ENCODE data around the gene ANGPTL4.
"Not testable (repeated sequence)": the region's sequence is repeated elsewhere in the genome, so short reads cannot be mapped to it uniquely, and the experiment has no call there.

The ANGPTL4 gene

DNA sequence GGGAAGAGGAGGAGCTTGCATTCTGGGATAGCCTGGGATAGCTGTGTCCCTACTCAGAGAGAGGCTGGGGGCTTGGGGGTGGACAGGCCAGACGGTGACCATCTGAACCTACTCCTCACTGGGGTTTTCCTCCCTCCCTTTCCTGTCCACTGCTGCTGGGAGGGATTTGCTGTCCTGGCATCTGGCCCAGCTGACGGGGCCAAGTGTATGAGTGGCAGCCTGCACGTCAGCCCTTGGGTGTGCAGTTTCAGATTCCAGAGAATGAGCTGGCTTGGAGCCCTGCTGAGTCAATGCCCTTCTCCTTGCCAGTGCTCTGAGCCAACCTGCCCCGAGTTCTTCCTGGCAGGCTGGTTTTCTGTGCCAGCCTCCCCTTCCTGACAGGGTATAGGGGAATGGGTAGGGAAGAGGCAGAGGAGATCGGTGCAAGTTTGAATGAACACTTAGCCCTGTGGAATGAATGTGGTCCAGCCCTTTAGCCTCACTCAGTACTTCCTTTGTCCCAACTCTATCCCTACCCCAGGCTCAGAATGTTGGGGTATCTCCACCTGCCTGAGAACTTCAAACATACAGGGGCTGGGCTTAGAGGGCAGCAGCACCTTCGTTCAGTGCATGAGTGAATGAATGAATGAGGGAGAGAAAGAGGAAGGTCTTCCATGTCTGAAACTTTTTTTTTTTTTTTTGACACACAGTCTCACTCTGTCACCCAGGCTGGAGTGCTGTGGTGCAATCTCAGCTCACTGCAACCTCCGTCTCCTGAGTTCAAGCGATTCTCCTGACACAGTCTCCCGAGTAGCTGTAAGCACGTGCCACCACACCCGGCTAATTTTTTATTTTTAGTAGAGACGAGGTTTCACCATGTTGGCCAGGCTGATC lies 1.8 kb upstream of the ANGPTL4 start:
- DNase-seq (ENCODE audit: low spot score): peak; percentile 86

GRCh38 chr19:8366121-8366581 lies 2.2 kb downstream of the ANGPTL4 start:
- DNase-seq (ENCODE audit: low spot score): no peak

DNA sequence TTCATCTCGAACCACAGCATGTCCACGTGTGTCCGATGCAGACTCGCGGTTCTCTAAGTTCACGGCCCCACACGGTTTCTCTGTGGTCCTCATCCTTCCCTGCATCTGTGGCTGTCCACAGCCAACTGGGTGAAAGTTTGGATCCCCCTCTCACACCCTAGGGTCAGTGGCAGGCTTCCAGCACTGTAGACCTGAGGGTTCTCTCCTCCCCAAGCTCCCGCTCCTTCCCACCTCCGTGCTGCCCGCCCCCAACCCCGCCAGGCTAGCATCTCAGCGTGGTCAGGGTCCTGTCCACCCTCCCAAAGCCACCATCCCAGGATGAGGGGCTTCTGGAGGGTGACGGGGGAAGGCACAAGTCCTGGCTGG lies 3.0 kb downstream of the ANGPTL4 start:
- no peak for DNase-seq (ENCODE audit: low spot score)

GRCh38 chr19:8367327-8368001 lies 3.5 kb downstream of the ANGPTL4 start:
- DNase-seq (ENCODE audit: low spot score): peak; percentile 80

- no peak for DNase-seq (ENCODE audit: low spot score)
Observed at GRCh38 chr19:8370176-8371010, 6.4 kb downstream of the ANGPTL4 start.

- DNase-seq (ENCODE audit: low spot score): no peak
Observed at GRCh38 chr19:8371011-8371804, 7.3 kb downstream of the ANGPTL4 start.

DNA sequence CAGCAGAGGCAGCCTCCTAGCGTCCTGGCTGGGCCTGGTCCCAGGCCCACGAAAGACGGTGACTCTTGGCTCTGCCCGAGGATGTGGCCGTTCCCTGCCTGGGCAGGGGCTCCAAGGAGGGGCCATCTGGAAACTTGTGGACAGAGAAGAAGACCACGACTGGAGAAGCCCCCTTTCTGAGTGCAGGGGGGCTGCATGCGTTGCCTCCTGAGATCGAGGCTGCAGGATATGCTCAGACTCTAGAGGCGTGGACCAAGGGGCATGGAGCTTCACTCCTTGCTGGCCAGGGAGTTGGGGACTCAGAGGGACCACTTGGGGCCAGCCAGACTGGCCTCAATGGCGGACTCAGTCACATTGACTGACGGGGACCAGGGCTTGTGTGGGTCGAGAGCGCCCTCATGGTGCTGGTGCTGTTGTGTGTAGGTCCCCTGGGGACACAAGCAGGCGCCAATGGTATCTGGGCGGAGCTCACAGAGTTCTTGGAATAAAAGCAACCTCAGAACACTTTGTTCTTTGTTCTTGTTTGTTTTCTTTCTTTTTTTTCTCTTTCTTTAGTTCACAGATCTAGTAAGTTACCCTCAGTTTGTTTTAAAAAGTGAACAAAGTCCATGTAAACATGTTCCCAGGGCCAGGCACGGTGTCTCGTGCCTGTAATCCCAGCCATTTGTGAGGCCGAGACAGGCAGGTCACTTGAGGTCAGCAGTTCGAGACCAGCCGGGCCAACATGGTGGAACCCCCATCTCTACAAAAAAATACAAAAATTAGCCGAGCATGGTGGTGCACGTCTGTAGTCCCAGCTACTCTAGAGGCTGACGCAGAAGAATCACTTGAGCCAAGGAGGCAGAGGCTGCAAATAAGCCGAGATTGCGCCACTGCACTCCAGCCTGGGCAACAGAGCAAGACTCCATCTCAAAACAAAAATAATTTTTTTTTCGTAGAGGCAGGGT lies 10.2 kb downstream of the ANGPTL4 start:
- DNase-seq (ENCODE audit: low spot score): no peak

- not testable (repeated sequence) for DNase-seq (ENCODE audit: low spot score)
Observed at GRCh38 chr19:8375766-8376165, 11.8 kb downstream of the ANGPTL4 start.

GRCh38 chr19:8376373-8376974 lies 12.5 kb downstream of the ANGPTL4 start:
- not testable (repeated sequence) for DNase-seq (ENCODE audit: low spot score)

GRCh38 chr19:8377598-8377997 lies 13.6 kb downstream of the ANGPTL4 start:
- DNase-seq (ENCODE audit: low spot score): no peak

DNA sequence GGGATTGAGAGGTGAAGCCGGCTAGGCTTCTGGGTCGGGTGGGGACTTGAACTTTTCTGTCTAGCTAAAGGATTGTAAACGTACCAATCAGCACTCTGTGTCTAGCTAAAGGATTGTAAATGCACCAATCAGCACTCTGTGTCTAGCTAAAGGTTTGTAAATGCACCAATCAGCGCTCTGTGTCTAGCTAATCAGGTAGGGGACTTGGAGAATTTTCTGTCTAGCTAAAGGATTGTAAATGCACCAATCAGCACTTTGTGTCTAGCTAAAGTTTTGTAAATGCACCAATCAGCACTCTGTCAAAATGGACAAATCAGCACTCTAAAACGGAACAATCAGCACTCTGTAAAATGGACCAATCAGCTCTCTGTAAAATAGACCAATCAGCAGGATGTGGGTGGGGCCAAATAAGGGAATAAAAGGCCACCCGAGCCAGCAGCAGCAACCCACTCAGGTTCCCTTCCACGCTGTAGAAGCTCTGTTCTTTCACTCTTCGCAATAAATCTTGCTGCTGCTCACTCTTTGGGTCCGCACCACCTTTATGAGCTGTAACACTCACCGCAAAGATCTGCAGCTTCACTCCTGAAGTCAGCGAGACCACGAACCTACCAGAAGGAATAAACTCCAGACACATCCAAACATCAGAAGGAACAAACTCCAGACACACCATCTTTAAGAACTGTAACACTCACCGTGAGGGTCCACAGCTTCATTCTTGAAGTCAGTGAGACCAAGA lies 15.4 kb downstream of the ANGPTL4 start:
- DNase-seq (ENCODE audit: low spot score): not testable (repeated sequence)

DNA sequence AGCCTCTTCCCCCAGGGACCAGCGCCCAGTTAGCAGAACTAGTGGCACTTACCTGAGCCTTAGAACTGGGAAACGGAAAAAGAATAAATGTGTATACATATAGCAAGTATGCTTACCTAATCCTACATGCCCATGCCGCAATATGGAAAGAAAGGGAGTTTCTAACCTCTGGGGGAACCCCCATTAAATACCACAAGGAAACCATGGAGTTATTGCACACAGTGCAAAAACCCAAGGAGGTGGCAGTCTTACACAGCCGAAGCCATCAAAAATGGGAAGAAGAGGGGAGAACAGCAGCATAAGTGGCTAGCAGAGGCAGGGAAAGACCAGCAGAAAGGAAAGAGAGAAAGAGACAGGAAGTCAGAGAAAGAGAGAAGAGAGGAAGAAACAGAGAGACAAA lies 20.6 kb downstream of the ANGPTL4 start:
- not testable (repeated sequence) for DNase-seq (ENCODE audit: low spot score)

GRCh38 chr19:8385103-8385502 lies 21.1 kb downstream of the ANGPTL4 start:
- DNase-seq (ENCODE audit: low spot score): not testable (repeated sequence)

- DNase-seq (ENCODE audit: low spot score): not testable (repeated sequence)
Observed at GRCh38 chr19:8385566-8385965, 21.6 kb downstream of the ANGPTL4 start.

- not testable (repeated sequence) for DNase-seq (ENCODE audit: low spot score)
Observed at GRCh38 chr19:8386419-8386818, 22.5 kb downstream of the ANGPTL4 start.

GRCh38 chr19:8386990-8387389 lies 23.0 kb downstream of the ANGPTL4 start:
- DNase-seq (ENCODE audit: low spot score): no peak

GRCh38 chr19:8387688-8388611 lies 24.0 kb downstream of the ANGPTL4 start:
- DNase-seq (ENCODE audit: low spot score): no peak

- no peak for DNase-seq (ENCODE audit: low spot score)
Observed at GRCh38 chr19:8388612-8388958, 24.6 kb downstream of the ANGPTL4 start.
